GM18520 (cell line): ENCODE data around the gene NACA.
A peak's percentile ranks its signal among the peaks of the same experiment; 100 is the strongest.

Source experiments
- ATAC-seq: cut with Tn5 transposase; IDR thresholded peaks from one replicate; pipeline ENCODE4 v1.9.1; 2021; ENCODE audit not compliant: unreplicated experiment

The NACA gene

GRCh38 chr12:56688129-56688845 lies 36.8 kb downstream of the NACA start, which contains the start of gene PTGES3:
Gene PTGES3 (minus strand): TSS chr12:56688284. CDS start chr12:56687999, 285 bp downstream.
- peak; percentile 55 for ATAC-seq

GRCh38 chr12:56687223-56688128 lies 37.6 kb downstream of the NACA start:
- no peak for ATAC-seq

- ATAC-seq, result no peak
These were observed 40.2 kb downstream of the NACA start for GRCh38 chr12:56684745-56685359.

- no peak for ATAC-seq
These were observed 42.8 kb downstream of the NACA start for GRCh38 chr12:56682323-56682722.

GRCh38 chr12:56679883-56680575 lies 45.1 kb downstream of the NACA start:
- no peak for ATAC-seq

GRCh38 chr12:56678852-56679251 lies 46.2 kb downstream of the NACA start:
- ATAC-seq, result no peak

GRCh38 chr12:56677680-56678079 lies 47.4 kb downstream of the NACA start:
- ATAC-seq, result no peak

GRCh38 chr12:56676851-56677580 lies 48.1 kb downstream of the NACA start:
- ATAC-seq, result no peak

GRCh38 chr12:56671608-56672007 lies 53.5 kb downstream of the NACA start:
- ATAC-seq, result no peak

GRCh38 chr12:56670836-56671235 lies 54.3 kb downstream of the NACA start:
- no peak for ATAC-seq

- no peak for ATAC-seq
These were observed 57.0 kb downstream of the NACA start for GRCh38 chr12:56668197-56668457.
